NCI-H2107 (cell line): ENCODE measurements around the gene ZNF45.
"Not testable (repeated sequence)": the region's sequence is repeated elsewhere in the genome, so short reads cannot be mapped to it uniquely, and the experiment has no call there.

Experiments used
- DNase-seq: peaks from one replicate; lab custom pipeline; 2025; lab: John Stamatoyannopoulos, UW

ZNF45 gene

DNA sequence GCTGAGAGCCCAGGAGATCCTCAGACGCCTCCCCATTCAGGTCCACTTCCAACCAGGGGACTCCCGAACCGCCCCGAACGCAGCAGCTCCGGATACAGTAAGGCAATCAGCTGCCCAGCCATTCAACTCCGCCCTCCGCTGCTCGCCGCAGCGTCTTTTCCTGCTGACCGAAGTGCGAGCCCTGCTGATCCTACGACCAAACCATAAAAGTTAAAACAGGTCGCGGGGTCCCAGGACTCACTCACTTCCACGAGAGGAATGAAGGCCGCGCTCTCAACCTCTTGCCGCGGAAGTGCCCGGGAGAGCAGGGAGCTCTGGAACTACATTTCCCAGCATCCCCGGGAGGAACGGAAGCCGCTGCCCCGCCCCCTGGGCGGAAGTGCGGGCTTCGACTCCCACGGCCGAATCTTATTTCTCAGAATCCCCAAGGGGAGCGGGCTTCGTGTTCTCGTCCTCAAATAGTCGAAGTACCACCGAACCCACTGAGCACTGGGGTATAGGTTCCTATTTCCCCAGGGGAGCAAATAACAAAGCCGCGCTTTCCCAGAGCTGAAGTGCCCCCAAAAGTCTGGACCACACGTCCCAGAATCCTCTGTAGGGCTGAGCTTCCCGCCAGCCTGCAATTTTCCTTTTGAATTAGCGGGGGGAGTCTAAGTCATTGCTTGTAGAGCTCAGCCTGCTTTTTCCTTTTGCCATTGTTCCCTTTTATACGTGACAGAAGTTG lies at the start of gene ZNF45:
ZNF45 (minus strand) TSS at position 298 of the 724 bp plus-strand sequence. CDS start 13,097 bp downstream, outside the sequence.
- DNase-seq = peak; percentile 88

DNA sequence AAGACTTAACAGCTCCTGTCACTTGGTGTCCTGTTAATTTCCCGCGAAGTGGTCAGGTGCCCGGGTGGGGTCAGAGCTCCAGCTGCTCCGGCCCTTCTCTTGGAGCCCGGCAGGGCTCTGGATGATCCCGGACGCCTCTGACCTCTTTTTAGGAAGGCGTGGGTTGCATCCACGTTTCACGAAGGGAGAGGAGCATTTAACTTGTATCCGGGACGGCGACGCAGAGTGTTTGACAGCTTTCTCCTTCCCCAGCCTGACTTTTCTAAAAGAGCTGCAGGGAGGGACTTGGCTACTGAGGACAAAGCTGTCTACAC lies 49.6 kb upstream of the ZNF45 start:
- no peak for DNase-seq

DNA sequence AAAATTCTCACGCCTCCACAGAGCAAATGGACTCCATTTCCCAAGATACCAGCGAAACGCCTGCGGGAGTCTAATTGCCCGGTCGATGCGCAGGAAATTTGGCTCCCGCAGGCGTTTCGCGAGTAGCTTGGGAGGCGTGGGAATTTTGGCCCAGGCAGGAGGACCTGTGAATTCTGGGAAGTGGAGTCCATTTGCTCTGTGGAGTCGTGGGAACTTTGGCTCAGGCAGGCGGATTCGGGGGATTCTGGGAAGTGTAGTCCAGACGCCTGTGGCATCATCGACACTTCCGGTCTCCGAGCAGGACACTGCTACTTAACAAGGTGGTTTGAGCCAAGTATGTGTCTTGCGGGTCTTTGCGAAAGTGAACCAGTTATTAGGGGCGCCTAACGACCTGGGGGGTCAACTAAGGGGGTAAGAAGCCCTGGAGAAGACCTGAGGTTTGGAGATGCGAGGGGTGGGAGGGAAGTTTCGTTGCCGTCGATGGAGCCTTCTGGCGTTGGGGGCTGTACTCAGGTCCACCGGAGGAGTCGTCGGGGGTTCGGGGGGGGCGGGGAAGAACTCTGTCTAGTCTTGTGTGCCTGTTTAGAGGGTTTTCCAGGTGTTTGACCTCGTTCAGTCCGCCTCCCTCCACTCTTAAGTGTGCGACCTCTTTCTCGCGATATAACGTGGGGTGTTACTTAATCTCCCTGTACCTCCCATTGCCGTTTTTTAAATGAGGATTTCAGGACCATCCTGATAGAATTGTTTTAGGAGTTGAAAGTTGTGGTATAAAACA lies 49.0 kb upstream of the ZNF45 start, which contains the start of gene ZNF155:
ZNF155 (plus strand) TSS at position 277 of the 775 bp plus-strand sequence. CDS start 4,356 bp downstream, outside the sequence.
- peak; percentile 66 for DNase-seq

DNA sequence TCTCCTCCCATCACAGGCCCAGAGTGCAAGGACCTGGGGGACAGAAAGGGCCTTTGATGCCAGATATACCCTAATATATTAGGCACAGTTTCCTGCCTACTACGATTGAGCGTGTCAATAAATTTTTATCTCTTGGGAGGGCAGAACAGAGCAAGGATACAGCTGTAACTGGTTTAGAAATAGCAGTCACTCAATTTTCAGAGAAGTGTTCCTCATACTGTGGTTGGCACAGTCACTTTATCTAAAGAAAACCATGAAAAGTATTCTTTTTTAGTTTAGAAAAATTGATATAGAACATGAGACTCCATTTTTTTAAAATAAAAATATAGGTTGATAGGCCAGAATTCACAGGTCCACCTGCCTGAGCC lies 48.4 kb upstream of the ZNF45 start:
- DNase-seq = no peak

DNA sequence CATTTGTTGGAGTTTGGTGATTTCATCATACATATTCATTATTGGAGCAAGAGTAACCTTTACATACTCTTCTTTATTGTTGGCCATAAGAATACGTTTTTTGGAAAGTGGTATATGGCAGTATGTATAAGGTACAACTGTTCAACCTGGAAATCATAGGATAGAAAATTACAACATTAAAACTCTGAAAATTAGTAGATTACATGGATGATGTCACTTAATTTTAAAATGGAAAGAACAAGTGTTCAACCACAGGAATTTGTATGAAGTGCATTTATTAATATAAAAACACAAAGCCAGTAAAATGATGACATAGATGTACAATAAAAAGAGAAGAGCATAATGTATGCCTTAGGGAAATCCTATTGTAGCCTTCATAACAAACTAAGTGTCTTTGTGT lies 41.6 kb upstream of the ZNF45 start:
- DNase-seq = no peak

DNA sequence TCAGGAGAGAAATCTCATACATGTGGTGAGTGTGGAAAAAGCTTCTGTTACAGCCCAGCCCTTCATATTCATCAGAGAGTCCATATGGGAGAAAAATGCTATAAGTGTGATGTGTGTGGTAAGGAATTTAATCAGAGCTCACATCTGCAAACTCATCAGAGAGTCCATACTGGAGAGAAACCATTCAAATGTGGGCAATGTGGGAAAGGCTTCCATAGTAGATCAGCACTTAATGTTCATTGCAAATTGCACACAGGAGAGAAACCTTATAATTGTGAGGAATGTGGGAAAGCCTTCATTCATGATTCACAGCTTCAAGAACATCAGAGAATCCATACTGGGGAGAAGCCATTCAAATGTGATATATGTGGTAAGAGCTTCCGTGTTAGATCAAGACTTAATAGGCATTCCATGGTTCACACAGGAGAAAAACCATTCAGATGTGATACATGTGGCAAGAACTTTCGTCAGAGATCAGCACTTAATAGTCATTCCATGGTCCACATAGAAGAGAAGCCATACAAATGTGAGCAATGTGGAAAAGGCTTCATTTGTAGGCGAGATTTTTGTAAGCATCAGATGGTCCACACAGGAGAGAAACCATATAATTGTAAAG lies 31.1 kb upstream of the ZNF45 start:
- no peak for DNase-seq

DNA sequence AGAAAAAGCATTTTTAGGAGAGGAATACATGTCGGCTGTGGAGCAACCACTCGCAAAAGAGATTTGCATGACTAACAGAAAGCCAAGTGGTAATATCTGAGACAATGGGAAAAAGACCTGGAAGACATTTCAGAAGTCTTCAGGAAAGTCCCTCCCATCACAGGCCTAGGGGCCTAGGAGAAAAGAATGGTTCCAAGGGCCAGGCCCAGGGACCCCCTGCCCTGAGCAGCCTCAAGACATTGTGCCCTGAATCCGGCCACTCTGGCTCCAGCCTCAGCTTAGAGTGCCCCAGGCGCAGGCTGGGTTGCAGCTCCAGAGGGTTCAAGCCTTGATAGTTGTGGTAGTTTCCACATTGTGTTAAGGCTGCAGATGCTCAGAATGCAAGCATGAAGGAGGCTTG lies 25.3 kb upstream of the ZNF45 start:
- no peak for DNase-seq

DNA sequence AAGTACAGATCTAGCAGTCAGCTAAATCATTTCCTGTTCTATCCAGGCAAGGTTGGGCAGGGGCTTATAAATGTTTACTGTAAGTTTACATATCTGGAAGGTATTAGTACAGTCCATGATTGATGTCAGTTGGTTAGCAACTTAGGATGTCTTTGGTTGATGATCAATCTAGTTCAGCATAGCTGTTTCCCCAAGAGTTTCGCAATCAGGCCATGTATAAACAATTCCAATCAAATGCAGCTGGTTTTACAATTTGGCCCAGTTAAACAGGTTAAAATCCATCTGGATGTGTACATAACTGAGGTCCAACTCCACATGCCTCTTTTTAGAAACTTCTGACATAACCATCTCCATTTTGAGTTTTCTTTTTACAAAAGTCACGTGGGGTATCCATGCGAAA lies 22.8 kb upstream of the ZNF45 start:
- DNase-seq = no peak

DNA sequence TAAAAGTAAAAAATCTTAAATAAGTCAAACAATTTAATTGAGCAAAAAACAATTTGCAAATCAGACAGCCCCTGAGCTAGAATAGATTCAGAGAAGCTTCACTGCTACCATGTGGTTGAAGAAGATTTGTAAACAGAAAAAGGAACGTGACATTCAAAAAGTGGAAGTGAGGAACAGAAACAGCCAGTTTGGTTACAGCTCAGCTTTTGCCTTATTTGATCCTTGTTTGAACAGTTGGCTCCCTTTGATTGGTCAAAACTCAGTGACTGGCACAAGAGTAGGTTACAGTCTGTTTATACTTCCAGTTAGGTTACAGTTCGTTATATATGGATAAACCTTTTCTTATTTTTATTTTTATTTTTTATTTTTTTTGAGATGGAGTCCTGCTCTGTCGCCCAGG lies 21.7 kb upstream of the ZNF45 start:
- no peak for DNase-seq

DNA sequence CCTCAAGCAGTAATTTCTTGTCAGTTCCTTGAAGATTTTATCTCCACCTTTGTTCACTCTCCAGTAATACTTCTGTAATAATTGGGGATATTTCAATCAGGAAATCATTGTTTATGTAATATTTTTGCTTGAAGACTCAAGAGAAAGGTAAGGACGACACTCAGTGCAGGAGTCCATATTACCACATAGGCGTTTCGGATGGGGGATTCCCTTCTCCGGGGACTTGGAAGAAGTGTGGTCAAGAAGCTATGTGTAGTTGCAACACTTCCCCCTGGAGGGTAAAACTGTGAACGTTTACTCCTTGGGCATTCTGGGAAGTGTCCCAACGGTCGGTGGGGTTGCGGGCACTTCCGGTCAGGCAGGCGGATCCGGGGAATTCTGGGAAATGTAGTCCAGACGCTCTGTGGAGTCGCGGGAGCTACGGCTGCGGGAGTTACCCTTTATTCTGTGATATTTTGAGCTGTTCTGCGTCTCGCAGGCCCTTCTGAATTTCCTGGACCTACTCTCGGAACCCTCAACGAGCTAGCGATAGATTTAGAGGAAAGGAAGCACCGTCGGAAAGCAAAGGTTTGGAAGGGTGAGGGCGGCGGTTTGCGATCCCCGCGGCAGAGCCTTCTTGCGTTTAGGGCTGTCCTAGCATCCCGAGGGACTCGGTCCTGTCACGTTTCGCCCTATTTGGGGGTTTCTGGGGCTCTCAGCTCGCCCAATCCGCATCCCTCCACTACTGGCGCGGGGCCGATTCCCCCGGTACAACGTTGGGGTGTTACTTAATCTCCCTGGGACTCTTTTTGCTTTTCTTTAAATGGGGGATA lies 16.0 kb upstream of the ZNF45 start, which contains the start of gene ZNF221:
ZNF221 (plus strand) TSS at position 395 of the 812 bp plus-strand sequence. CDS start 11,499 bp downstream, outside the sequence.
- peak; percentile 70 for DNase-seq

DNA sequence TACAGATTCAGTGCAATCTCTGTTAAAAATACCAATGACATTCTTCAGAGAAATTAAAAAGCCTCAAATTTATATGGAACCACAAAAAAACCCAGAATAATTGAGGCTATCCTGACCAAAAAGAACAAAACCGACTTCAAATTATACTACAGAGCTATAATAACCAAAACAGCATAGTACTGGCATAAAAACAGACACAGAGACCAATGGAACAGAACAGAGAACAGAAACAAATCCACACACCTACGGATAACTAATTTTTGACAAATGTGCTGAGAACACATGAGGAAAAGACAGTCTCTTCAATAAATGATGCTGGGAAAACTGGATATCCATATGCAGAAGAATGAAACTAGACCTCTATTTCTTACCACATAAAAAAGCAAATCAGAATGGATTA lies 14.7 kb upstream of the ZNF45 start:
- not testable (repeated sequence) for DNase-seq

DNA sequence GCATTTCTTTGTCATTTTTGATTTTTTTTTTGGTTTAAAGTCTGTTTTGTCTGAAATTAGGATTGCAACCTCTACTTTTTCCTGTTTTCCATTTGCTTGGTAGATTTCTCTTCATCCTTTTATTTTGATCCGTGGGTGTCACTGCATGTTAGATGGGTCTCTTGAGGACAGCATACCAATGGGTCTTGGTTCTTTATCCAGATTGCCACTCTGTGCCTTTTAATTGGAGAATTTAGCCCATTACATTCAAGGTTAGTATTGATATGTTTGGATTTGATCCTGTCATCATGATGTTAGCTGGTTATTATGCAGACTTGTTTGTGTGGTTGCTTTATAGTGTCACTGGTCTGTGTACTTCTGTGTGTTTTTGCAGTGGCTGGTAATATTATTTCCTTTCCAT lies 12.3 kb upstream of the ZNF45 start:
- DNase-seq = not testable (repeated sequence)

DNA sequence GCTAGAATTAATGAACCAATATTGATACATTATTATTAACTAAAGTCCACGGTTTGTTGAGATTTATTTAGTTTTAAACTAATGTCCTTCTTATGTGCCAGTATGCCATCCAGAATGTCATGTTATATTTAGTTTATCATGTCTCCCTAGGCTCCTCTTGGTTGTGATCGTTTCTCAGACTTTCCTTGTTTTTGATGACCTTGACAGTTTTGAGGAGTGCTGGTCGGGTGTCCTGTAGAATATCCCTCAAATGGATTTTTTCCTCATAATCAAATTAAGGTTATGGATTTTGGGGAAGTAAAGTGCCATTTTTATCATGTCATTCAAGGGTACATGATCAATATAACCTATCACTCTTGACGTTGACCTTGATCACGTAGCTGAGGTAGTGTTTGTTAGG lies 6.1 kb upstream of the ZNF45 start:
- DNase-seq = no peak

DNA sequence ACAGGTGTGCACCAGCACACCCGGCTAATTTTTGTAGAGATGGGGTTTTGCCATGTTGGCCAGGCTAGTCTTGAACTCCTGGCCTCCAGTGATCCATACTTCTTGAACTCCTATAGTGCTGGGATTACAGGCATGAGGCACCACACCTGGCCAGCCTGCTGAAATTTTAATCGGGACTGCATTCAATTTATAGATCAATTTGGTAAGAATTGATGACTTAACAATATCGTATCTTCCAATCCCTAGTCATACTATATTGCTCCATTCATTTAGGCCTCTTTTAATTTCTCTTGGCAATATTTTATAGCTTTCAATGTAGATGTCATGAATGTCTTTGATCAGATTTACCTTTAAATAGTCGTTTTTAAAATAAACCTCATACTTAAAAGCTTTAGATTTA lies 5.6 kb upstream of the ZNF45 start:
- DNase-seq = no peak

DNA sequence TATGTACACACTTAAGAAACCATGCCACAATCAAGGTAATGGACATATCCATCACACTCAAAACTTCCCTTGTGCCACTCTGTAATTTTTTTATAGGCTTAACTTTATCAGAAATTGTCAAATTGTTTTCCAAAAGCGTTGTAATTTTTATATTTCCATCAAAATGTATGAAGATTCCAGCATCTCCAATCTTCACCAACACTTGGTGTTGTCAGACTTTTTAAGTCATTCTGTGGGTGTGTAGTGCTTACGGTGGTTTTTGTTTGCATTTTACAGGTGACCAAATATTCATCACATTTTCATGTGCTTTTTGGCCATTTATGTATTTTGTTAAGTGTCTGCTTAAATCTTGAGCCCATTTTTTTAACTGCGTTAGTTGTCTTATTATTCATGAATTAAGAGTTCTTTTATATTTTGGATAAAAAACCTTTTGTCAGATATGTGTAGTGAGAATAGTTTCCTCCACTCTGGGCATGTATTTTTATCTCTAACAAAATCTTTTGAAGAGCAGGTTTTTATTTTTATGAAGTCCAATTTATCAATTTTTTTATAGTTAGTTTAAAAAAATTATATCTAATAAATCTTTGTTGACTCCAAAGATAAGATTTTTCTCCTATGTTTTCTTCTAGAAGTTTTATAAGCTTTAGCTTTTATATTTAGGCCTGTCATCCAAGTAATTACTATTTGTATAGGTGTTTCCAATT lies 4.6 kb upstream of the ZNF45 start:
- no peak for DNase-seq

DNA sequence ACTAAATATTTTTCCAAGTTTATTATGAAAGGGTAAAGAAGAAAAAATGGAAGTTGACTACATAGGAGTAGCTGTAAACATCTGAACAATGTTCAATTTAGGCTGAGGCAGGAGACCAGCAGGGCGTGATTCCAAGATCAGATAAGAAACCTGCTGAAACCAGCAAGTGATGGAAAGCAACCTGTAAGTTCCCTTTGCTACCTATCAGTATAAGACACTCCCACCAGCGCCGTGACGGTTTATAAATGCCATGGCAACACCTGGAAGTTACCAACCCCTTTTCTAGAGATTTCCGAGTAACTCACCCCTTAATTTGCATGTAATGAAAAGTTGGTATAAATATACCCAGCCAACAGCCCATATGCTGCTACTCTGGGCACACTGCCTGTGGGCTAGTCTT lies 1.1 kb upstream of the ZNF45 start:
- no peak for DNase-seq

DNA sequence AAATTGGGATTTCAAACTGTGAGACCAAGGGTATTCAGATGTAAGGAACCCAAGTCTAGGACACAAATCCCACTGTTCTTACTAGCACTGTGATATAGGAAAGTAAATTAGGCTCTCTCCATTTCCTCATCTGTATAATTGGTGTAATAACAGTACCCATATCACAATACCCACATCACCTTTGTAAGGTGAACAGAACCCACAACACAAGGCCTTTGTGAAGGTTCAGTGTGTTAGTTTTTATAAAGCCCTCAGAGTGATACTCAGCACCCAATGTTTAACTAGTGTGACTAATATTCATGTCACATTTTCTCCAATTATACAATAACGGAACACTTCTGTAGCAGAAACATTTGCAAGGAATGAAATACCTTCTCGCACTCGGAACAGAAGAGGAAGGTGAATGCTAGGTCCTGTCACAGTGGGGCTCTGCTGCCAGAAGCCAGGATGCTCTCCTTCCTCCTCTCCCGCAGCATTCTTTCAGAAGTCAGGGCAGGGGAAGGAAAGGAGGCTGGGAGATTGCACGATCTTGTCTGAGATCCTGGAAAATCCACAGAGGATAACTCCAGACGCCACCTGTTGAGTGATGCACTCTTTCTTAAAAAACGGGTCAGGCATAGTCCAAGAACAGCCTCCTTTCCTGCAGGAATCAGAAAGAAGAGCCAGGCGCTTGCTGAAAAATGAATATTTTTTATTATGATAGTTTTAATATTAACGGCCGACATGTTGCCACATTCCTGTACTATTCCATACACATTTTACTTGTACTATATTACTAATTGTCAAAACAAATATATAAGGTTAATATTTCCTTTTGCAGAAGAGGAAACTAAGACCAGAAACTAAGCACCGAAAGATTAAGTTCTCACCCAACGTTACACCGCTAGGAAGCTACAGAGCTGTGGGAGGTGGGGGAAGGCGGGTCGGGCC lies 762 bp downstream of the ZNF45 start:
- DNase-seq = no peak

DNA sequence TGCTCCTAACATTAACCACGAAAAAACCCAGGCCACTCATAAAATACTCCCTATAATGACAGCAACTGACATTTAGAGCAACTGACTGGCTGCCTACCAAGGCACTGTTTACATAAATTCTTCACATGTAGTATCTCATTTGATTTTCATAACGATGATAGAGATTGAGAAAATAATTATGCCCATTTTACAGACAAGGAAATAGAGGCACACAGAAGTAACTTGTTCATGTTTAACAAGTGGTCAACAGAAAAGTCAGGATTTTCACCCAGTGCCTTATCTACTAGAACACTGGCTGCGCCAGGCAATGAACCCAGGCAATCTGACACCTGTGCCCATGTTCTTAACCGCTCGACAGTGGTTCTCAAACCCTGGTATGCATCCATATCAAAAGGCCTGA lies 6.3 kb downstream of the ZNF45 start:
- no peak for DNase-seq

DNA sequence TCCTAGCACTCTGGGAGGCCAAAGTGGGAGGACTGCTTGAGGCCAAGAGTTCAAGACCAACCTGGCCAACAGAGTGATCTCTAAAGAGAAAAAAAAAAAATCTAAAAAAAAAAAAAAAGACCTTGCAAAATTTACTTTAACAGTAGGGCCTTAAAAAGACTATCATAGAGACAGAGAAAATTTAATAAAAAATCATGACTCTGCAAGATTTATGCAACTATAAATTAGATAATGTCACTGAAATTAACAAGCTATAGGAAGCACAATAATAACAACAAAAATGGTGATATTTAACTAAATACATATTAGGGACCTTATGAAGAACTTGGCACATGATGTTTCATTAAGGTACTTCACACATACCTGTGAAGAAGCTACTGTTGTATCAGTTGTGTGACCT lies 11.2 kb downstream of the ZNF45 start:
- no peak for DNase-seq

DNA sequence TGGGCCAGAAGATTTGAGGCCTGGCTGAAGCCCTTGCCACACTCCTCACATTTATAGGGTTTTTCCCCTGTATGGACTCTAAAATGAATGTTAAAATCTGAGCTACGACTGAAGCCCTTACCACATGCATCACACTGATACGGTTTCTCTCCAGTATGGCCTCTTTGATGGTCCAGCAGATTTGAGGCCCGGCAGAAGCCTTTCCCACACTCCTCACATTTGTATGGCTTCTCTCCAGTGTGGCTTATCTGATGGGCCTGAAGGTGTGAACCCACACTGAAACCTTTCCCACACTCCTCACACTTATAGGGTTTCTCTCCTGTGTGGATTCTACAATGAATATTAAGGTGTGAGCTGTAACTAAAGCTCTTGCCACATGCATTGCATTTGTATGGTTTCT lies 21.0 kb downstream of the ZNF45 start:
- no peak for DNase-seq
